GM18909 (cell line): ENCODE data around the gene NMT1.

Experiments
- ATAC-seq: cut with Tn5 transposase; IDR thresholded peaks from one replicate; pipeline ENCODE4 v1.9.1; 2021; ENCODE audit warnings: mild to moderate bottlenecking; ENCODE audit not compliant: unreplicated experiment, poor library complexity

Gene NMT1

GRCh38 chr17:45102856-45103255, 41.7 kb downstream of the NMT1 start:
- ATAC-seq: no peak

GRCh38 chr17:45103269-45103795, 42.2 kb downstream of the NMT1 start:
- no peak for ATAC-seq

- ATAC-seq: no peak
Measured at GRCh38 chr17:45104029-45104428, 42.9 kb downstream of the NMT1 start.

GRCh38 chr17:45104497-45104896, 43.4 kb downstream of the NMT1 start:
- no peak for ATAC-seq

GRCh38 chr17:45104907-45105624, 43.9 kb downstream of the NMT1 start:
- ATAC-seq: no peak

GRCh38 chr17:45106096-45106495, 45.0 kb downstream of the NMT1 start:
- ATAC-seq: no peak

GRCh38 chr17:45106582-45106981, 45.5 kb downstream of the NMT1 start:
- ATAC-seq: no peak

GRCh38 chr17:45107293-45108010, 46.3 kb downstream of the NMT1 start:
- no peak for ATAC-seq

- ATAC-seq: no peak
Measured at GRCh38 chr17:45108051-45108450, 46.9 kb downstream of the NMT1 start.

- ATAC-seq: no peak
Measured at GRCh38 chr17:45108595-45109521, 47.7 kb downstream of the NMT1 start.

- ATAC-seq: no peak
Measured at GRCh38 chr17:45110676-45111611, 49.8 kb downstream of the NMT1 start.

GRCh38 chr17:45111850-45112249, 50.7 kb downstream of the NMT1 start:
- ATAC-seq: no peak

- no peak for ATAC-seq
Measured at GRCh38 chr17:45112559-45113423, 51.7 kb downstream of the NMT1 start.

- no peak for ATAC-seq
Measured at GRCh38 chr17:45113424-45113754, 52.3 kb downstream of the NMT1 start.

GRCh38 chr17:45114117-45114932, 53.2 kb downstream of the NMT1 start:
- no peak for ATAC-seq

GRCh38 chr17:45115015-45115625, 54.0 kb downstream of the NMT1 start:
- ATAC-seq: no peak

GRCh38 chr17:45115871-45116270, 54.8 kb downstream of the NMT1 start:
- no peak for ATAC-seq
